Stimulated activated CD8-positive, alpha-beta memory T cell treated with anti-CD3 and anti-CD28 coated beads, Interleukin-7, amount 100 ng/mL, for 1 hour (primary cell): Measurements from ENCODE around the gene MLXIPL.
A peak's percentile ranks its signal among the peaks of the same experiment; 100 is the strongest.
"Not testable (repeated sequence)": the region's sequence is repeated elsewhere in the genome, so short reads cannot be mapped to it uniquely, and the experiment has no call there.

Source experiments
- DNase-seq, 2 donors: peaks; one replicate each; pipeline ENCODE4 v3.0.0-alpha.2; 2020; ENCODE audit warnings: low read depth in 2 of 2

The MLXIPL gene

GRCh38 chr7:73582664-73583202 is 41.6 kb downstream of the MLXIPL start:
- no peak for DNase-seq

DNA sequence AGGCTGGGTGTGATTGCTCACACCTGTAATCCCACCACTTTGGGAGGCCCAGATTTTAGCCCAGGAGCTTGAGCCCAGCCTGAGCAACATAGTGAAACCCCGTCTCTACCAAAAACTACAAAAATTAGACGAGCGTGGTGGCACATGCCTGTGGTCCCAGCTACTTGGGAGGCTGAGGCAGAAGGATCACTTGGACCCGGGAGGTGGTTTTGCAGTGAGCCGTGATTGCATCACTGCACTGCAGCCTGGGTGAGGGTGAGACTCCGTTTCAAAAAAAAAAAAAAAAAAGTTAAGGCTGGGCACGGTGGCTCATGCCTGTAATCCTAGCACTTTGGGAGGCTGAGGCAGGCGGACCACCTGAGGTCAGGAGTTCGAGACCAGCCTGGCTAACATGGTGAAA is 43.3 kb downstream of the MLXIPL start:
- not testable (repeated sequence) for DNase-seq

DNA sequence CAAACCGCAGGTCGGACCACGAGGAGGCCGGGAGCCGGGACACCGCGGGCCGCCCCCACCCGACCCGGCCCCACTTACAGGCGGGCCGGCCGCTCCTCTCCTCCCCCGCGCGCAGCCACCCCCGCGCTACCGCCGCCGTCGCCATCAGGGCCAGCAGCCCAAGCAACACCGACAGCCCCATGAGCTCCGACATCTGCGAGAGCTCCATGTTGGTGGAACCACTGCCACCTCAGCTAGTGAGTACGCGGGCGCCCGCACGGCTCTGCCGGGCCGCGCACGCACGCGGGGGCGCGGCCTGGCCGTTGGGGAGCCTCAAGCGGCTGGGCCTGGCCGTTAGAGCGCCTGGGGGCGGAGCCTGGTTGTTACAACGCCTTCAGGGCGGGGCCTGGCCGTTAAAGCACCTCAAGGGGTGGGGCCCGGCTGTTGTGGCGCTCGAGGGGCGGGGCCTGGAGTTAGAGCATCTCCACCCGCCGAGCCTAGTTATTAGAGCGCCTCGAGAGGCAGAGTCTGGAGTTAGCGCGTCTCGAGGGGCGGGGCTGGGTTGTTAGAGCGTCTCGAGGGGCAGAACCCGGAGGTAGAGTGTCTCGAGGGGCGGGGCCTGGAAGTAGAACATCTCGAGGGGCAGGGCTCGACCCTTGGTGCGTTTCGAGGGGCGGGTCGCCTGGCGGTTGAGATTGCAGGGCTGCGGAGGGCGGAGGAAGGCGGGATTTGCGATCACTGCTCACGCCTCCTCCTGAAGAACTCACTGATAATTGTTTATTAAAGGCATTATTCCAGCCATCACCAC is 45.8 kb downstream of the MLXIPL start, which contains the start of gene TBL2:
TBL2 (minus strand) TSS at position 238 of the 787 bp plus-strand sequence; CDS start at position 208, 30 bp downstream.
- peak; percentile 96 to 97 for DNase-seq

DNA sequence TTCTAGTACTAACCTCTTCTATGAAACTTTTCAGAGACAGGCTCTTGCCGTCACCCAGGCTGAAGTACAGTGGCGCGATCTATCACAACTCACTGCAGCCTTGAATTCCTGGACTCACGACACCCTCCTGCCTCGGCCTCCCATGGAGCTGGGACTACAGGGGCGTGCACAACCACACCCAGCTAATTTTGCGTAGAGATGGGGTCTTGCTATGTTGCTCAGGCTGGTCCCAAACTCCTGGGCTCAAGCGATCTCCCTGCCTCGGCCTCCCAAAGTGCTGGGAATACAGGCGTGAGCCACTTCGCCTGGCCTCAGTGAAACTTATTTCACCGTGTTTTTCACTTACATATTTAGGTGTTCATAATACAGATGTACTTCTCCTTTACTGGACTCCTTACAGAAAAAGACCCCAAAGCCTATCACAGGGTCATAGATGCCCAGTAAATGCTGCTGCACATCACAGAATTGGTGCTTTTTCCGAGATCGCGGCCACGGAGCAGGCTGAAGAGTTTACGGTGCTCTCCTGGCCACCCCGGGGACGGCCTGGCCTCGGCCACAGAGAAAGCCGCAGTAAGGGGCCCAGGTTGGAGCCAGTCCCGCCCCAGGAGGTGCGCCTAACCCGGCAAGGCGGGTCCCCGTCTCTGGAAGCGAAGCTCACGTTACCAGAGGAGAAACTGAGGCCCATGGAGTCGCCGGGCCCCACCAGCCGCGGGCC is 46.5 kb downstream of the MLXIPL start:
- DNase-seq, result no peak

DNA sequence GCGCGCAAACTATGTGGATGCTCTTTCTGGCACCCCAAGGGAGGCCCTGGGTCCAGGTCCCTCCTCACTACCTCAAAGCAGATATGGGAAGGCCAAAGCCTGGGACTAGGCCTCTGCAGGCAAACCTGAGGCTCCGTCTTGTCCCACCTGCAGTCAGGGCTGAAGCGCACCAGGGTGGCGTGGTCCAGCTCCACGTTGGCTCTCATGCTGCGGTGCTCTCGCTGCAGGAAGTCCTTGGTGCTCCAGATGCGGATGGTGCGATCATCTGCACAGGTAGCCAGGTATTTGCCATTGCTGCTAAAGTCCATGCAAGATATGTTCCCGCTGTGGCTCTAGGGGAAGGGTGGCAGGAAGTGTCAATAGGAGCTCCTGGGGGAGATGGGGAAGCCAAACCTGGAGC is 50.5 kb downstream of the MLXIPL start:
- DNase-seq, result no peak

- DNase-seq, result no peak
Measured at GRCh38 chr7:73573276-73573675, 51.0 kb downstream of the MLXIPL start.

DNA sequence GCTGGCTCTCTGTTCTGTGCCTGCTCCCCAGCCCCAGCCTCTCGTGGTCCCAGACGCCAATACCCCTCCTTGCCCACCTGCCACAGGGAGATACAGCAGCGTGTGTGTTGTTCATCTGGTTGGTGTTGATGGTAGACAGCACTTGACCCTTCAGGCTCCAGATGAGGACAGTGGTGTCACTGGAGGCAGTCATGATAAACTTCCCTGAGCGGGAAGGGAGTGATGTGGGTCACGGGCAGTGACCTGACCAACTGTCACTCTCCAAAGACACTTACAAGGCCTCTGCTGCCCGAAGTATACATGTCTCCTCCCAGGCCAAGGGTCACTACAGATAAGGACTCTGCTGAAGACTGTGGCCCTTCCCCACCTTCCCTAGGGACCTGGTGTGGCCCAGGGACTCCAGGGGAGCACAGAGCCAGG is 51.5 kb downstream of the MLXIPL start:
- DNase-seq, result no peak

- DNase-seq, result no peak
Measured at GRCh38 chr7:73570977-73571376, 53.3 kb downstream of the MLXIPL start.

DNA sequence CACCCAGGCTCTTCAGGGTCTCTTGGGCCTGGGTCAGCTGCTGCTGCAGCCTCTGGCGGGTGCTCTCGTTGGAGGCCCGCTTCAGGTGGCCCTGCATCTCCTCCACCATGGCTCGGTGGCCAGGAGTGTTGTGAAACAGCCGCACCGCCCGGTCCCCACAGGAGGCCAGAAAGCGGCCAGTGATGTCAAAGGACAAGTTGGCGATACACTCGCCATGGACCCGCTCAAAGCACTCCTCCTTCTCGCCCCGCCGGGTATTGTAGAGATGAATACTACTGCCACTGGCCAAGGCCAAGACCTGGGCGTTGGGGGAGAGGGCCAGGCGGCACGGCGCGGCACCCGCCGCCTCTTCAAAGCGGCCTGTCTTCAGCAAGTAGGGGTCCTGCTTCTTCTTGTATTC is 53.8 kb downstream of the MLXIPL start:
- DNase-seq, result no peak

DNA sequence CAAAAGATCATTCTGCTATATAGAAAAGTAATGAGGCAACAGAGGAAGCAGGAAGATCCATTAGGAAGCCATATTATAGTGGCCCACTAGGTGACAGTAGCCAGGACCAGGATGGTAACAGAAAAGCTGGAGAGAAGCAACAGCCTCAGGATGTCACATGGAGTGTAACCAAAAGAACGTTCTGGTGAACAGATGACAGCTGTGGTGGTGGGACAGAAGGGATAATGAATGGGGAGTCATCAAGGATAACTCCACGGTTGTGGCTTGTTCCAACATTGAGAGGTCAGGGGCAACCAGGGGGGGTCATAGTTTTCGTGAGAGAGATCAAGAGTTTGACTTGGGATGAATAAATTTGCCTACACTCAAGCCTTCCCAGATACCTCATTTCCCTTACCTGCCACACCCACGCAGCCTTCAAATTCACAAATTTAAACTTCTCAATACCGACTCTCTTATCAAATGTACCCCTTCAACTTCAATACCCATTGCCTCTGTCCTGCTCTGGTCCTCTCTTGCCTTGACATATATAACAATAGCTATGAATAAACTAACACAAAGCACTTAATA is 55.2 kb downstream of the MLXIPL start:
- DNase-seq, result no peak

DNA sequence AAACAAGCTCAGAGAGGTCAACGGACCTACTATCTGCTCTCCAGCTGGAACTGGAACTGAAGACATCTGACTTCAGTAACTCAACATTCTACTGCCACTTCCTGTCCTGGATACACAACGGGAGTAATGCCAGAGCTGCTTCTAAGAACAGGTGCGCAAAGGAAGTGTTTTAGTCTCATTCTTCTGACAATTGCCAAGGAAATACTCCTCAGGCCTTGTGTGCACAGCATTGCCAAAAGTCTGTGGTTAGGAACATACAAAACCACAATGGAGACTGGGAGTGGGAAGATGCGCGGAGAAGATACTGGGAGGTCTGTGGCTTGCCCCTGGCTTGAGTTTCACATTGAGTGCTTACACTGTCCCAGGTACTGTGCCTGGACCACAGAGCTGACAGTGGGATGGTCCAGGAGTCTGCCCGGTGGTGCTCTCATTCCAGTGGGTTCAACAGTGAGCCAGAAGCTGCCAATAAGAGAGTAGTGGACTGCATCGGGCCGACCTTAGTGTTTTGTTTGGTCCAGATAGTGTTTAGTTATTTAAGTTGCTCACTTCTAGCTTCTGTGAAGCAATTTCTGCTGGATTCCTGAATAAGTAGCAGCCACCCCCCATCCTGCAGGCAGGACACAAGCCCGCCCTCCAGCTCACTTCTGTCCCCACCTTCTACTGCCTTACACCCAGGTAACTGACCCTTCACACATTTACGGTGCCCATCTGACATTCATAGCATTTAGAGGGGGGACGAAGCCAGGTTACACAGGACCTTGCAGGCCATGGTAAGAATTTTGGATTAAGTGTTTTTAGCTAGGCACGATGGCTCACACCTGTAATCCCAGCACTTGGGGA is 56.3 kb downstream of the MLXIPL start:
- no peak for DNase-seq

- no peak for DNase-seq
Measured at GRCh38 chr7:73567140-73567539, 57.2 kb downstream of the MLXIPL start.

DNA sequence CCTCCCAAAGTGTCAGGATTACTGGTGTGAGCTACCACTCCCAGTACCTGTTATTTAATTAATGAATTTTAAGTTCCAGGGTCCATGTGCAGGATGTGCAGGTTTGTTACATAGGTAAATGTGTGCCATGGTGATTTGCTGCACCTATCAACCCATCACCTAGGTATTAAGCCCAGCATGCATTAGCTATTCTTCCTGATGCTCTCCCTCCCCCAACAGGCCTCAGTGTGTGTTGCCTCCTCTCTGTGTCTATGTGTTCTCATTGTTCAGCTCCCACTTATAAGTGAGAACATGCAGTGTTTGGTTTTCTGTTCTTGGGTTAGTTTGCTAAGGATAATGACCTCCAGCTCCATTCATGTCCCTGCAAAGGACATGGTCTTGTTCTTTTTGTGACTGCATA is 57.9 kb downstream of the MLXIPL start:
- DNase-seq, result not testable (repeated sequence)

- no peak for DNase-seq
Measured at GRCh38 chr7:73565675-73566340, 58.5 kb downstream of the MLXIPL start.

DNA sequence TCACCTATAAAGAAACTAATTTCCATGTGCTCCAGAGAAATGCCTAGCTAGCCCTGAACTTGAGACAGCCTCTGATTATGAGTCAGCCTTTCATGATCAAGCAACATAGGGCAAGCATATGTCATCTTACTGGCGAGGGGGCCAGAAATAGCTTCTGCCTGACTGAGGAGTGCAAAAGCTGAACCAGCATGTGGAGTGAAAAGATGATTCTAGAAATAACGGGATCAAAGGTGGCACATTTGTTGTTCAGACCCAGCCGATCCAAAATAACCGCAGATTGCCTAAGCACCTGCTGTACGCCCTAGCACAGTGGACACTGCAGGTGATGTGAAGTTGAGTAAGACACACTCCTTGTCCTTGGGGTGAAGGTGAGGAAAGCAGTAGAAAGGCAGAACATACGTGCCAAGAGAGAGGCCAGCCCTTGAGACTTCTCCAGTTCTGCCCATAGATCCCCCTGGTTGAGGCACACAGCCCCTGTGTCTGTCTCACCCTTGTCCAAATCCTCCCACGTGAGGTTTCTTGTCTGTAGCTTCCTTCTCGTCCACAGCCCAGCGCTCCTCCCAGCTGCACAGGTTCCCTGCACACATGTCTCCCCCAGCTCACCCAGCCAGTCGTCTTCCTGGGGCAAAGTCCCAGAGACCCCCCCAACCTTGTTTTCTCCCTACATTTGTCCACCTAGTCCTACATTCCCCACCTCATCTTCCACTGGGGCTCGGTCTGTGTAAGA is 64.0 kb downstream of the MLXIPL start:
- DNase-seq, result no peak

- DNase-seq, result peak; percentile 52 to 53
Measured at GRCh38 chr7:73557397-73558257, 66.7 kb downstream of the MLXIPL start, which contains the start of gene BCL7B. TSS of gene BCL7B (minus strand) at chr7:73557690. CDS start at chr7:73557578, 112 bp downstream.

- DNase-seq, result peak; percentile 73 to 75
Measured at GRCh38 chr7:73557108-73557396, 67.3 kb downstream of the MLXIPL start.

GRCh38 chr7:73556208-73557107 is 67.9 kb downstream of the MLXIPL start:
- no peak for DNase-seq
